KMS-11 (cell line): ENCODE results near the gene MYL5.

Experiments
- H2AFZ ChIP-seq: fragments of 200-600 bp; sonication (generic); 2 replicates; pipeline ENCODE4 v1.6.1; 2016; ENCODE audit warnings: antibody characterized with exemption, mixed run types, low read depth
- H3K27ac ChIP-seq: fragments of 200-600 bp; sonication (generic); 2 replicates; pipeline ENCODE4 v1.6.1; 2016; ENCODE audit warnings: mild to moderate bottlenecking, mixed run types
- H3K27me3 ChIP-seq: fragments of 200-600 bp; sonication (generic); 2 replicates; pipeline ENCODE4 v1.6.1; 2017; ENCODE audit warnings: mild to moderate bottlenecking, low read depth, mixed run types, moderate library complexity; ENCODE audit not compliant: insufficient read depth
- H3K36me3 ChIP-seq: fragments of 200-600 bp; sonication (generic); 2 replicates; pipeline ENCODE4 v1.6.1; 2017; ENCODE audit warnings: mild to moderate bottlenecking, mixed run types; ENCODE audit not compliant: insufficient read depth
- H3K4me1 ChIP-seq: fragments of 200-600 bp; sonication (generic); 2 replicates; pipeline ENCODE4 v1.6.1; 2016; ENCODE audit warnings: mild to moderate bottlenecking, low read depth, mixed run types; ENCODE audit not compliant: poor library complexity, severe bottlenecking
- H3K4me2 ChIP-seq: fragments of 200-600 bp; sonication (generic); 2 replicates; pipeline ENCODE4 v1.7.0; 2016; ENCODE audit warnings: mild to moderate bottlenecking, mixed run types
- H3K4me3 ChIP-seq: fragments of 200-600 bp; sonication (generic); IDR thresholded peaks from 2 replicates; pipeline ENCODE4 v1.6.1; 2017; ENCODE audit warnings: low read depth, low read length, mixed read lengths; ENCODE audit not compliant: insufficient read depth
- H3K79me2 ChIP-seq: fragments of 200-600 bp; sonication (generic); 2 replicates; pipeline ENCODE4 v1.6.1; 2016; ENCODE audit warnings: low read depth, mixed run types; ENCODE audit not compliant: insufficient read depth
- H3K9ac ChIP-seq: fragments of 200-600 bp; sonication (generic); 2 replicates; pipeline ENCODE4 v1.6.1; 2016; ENCODE audit warnings: mild to moderate bottlenecking, mixed run types
- H4K20me1 ChIP-seq: fragments of 200-600 bp; sonication (generic); 2 replicates; pipeline ENCODE4 v1.6.1; 2016; ENCODE audit warnings: mild to moderate bottlenecking, mixed run types; ENCODE audit not compliant: insufficient read depth
- CTCF ChIP-seq: fragments of 200-600 bp; sonication (generic); conservative IDR thresholded peaks from 2 replicates; pipeline ENCODE4 v1.6.1; 2017; ENCODE audit warnings: low read depth, mild to moderate bottlenecking, antibody characterized with exemption, low read length, moderate library complexity, mixed read lengths

MYL5 gene

GRCh38 chr4:653080-653821 lies 21.1 kb upstream of the MYL5 start:
- no peaks in the 10 kb centered on the region for H3K36me3 ChIP-seq
- no peak overlapping the region for H3K4me2 ChIP-seq
- H3K27ac ChIP-seq, result no peak overlapping the region
- H3K4me1 ChIP-seq, result no peaks in the 10 kb centered on the region
- H3K4me3 ChIP-seq, result no peak overlapping the region
- H3K79me2 ChIP-seq, result no peaks in the 10 kb centered on the region
- H2AFZ ChIP-seq, result no peak overlapping the region
- H3K9ac ChIP-seq, result no peak overlapping the region
- H4K20me1 ChIP-seq, result no peaks in the 10 kb centered on the region
- TF ChIP-seq CTCF, result no peak
- no peaks in the 10 kb centered on the region for H3K27me3 ChIP-seq

GRCh38 chr4:653831-654502 lies 20.4 kb upstream of the MYL5 start:
- no peak overlapping the region for H3K27ac ChIP-seq
- H3K27me3 ChIP-seq, result no peaks in the 10 kb centered on the region
- H3K9ac ChIP-seq, result no peak overlapping the region
- H4K20me1 ChIP-seq, result no peaks in the 10 kb centered on the region
- no peaks in the 10 kb centered on the region for H3K79me2 ChIP-seq
- no peaks in the 10 kb centered on the region for H3K4me1 ChIP-seq
- H3K4me3 ChIP-seq, result no peak overlapping the region
- no peaks in the 10 kb centered on the region for H3K36me3 ChIP-seq
- no peak overlapping the region for H2AFZ ChIP-seq
- no peak overlapping the region for H3K4me2 ChIP-seq
- no peak for TF ChIP-seq CTCF

GRCh38 chr4:654503-654845 lies 19.9 kb upstream of the MYL5 start:
- Histone ChIP-seq H3K36me3 (no peaks in the 10 kb centered on the region), H4K20me1 (no peaks in the 10 kb centered on the region), H2AFZ (no peak overlapping the region), H3K79me2 (no peaks in the 10 kb centered on the region), H3K9ac (no peak overlapping the region), H3K4me2 (no peak overlapping the region), H3K4me1 (no peaks in the 10 kb centered on the region), H3K27me3 (no peaks in the 10 kb centered on the region), H3K27ac (no peak overlapping the region), H3K4me3 (no peak overlapping the region)
- TF ChIP-seq CTCF, result no peak

GRCh38 chr4:654871-655463 lies 19.4 kb upstream of the MYL5 start:
- Histone ChIP-seq H3K27me3 (no peaks in the 10 kb centered on the region), H3K4me1 (no peaks in the 10 kb centered on the region), H3K79me2 (no peaks in the 10 kb centered on the region), H2AFZ (no peak overlapping the region), H3K36me3 (no peaks in the 10 kb centered on the region), H4K20me1 (no peaks in the 10 kb centered on the region), H3K9ac (no peak overlapping the region), H3K4me2 (no peak overlapping the region), H3K4me3 (no peak overlapping the region), H3K27ac (no peak overlapping the region)
- TF ChIP-seq CTCF, result no peak
